A549 (cell line): ENCODE data around the gene DCLK1.
"Not testable (repeated sequence)": the region's sequence is repeated elsewhere in the genome, so short reads cannot be mapped to it uniquely, and the experiment has no call there.

Source experiments
- CHD2 ChIP-seq: fragments of 150-350 bp; IDR thresholded peaks from 2 replicates; pipeline ENCODE4 v1.6.1; 2014; ENCODE audit warnings: low read length; ENCODE audit not compliant: partially characterized antibody
- CTCF ChIP-seq: fragments of >200 bp; sonication (Bioruptor Twin); formaldehyde crosslinking; IDR thresholded peaks from 3 replicates; pipeline ENCODE4 v1.5.1; 2016
- EP300 ChIP-seq, 2 experiments: fragments of >200 bp; sonication (Bioruptor Twin); formaldehyde crosslinking; IDR thresholded peaks; 2 replicates in 1 of 2; 3 replicates in 1 of 2; pipeline ENCODE4 v1.6.1; 2016 to 2017
- FOSB ChIP-seq: fragments of 250-450 bp; sonication (Bioruptor Pico); IDR thresholded peaks from 2 replicates; pipeline ENCODE4 v1.5.0; 2020; ENCODE audit warnings: mild to moderate bottlenecking, moderate library complexity
- JUN ChIP-seq, 2 experiments: fragments of >200 bp; sonication (Bioruptor Twin); formaldehyde crosslinking; IDR thresholded peaks; 2 replicates in 1 of 2; 3 replicates in 1 of 2; pipeline ENCODE4 v1.6.1; 2016 to 2017
- POLR2A ChIP-seq: IDR thresholded peaks from 2 replicates; pipeline ENCODE4 v1.6.1; 2012; ENCODE audit warnings: mild to moderate bottlenecking, low read length
- RAD21 ChIP-seq, 2 experiments: fragments of >200 bp in 1 of 2; sonication (Bioruptor Twin) in 1 of 2; formaldehyde crosslinking in 1 of 2; IDR thresholded peaks in 1 of 2; conservative IDR thresholded peaks in 1 of 2; 2 replicates in 1 of 2; 3 replicates in 1 of 2; pipeline ENCODE4 v1.6.1; 2012 to 2018; ENCODE audit warnings: inconsistent platforms in 1 of 2
- RNF2 ChIP-seq: fragments of 200-600 bp; sonication (generic); IDR thresholded peaks from 2 replicates; pipeline ENCODE4 v1.6.1; 2016; ENCODE audit warnings: low read depth, mild to moderate bottlenecking, antibody characterized with exemption, moderate library complexity, borderline replicate concordance
- USF2 ChIP-seq: fragments of 450-650 bp; IDR thresholded peaks from 2 replicates; pipeline ENCODE4 v1.6.1; 2014; ENCODE audit warnings: antibody characterized with exemption
- TF ChIP-seq, protein P1 (sequence below): fragments of >200 bp; sonication (Bioruptor Twin); formaldehyde crosslinking; IDR thresholded peaks from 3 replicates; pipeline ENCODE4 v1.6.1; 2016

- not testable (repeated sequence) for TF ChIP-seq RAD21 (conservative IDR thresholded peaks at IDR 0.05 in 1 of 2, IDR thresholded peaks at IDR 0.05 in 1 of 2); CTCF; RNF2; JUN (IDR thresholded peaks at IDR 0.05); USF2; FOSB (CRISPR knock-in tag); EP300 (IDR thresholded peaks at IDR 0.05); POLR2A; CHD2
- TF ChIP-seq, protein P1, sequence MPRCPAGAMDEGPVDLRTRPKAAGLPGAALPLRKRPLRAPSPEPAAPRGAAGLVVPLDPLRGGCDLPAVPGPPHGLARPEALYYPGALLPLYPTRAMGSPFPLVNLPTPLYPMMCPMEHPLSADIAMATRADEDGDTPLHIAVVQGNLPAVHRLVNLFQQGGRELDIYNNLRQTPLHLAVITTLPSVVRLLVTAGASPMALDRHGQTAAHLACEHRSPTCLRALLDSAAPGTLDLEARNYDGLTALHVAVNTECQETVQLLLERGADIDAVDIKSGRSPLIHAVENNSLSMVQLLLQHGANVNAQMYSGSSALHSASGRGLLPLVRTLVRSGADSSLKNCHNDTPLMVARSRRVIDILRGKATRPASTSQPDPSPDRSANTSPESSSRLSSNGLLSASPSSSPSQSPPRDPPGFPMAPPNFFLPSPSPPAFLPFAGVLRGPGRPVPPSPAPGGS, result not testable (repeated sequence)
Observed at GRCh38 chr13:36070504-36071192, 60.5 kb downstream of the DCLK1 start.
